ENCODE results near the gene CHST8. TPM values are rescaled to one million over a fixed set of nuclear protein-coding genes. Genes with fewer than 3 reads are reported as not detected.

The CHST8 gene
- total RNA-seq, 1 donor = not detected

DNA sequence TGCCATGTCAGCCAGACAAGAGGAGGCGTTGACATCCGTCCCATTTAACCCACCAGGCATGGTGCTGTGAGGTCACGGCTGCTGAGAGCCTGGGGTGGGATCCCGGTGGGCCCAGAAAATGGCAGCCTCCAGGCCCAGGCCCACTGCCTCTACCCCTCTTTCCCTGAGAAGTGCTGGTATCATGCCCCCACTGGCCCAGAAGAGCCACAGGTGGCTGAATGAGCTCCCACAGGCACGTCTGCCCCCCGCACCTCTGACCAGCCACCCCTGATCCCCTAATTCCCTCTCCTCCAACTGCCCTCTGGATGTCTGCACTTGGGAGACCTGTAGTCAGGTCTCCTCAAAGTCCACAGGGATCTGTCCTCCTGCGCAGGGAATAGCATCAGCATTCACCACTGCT lies 137.6 kb downstream of the CHST8 start:
- Histone ChIP-seq H3K4me2 (ENCODE audit: insufficient read depth, low read length) (no peak overlapping the region), H2AFZ (ENCODE audit: low read length) (no peak overlapping the region), H3K36me3 (ENCODE audit: insufficient read depth, low read length) (no peaks in the 10 kb centered on the region), H3K4me1 (ENCODE audit: insufficient read depth, low read length) (no peaks in the 10 kb centered on the region), H3K79me2 (ENCODE audit: insufficient read depth, low read length) (no peaks in the 10 kb centered on the region), H3K27ac (ENCODE audit: low read depth, low read length) (no peak overlapping the region), H4K20me1 (ENCODE audit: insufficient read depth, low read length) (no peaks in the 10 kb centered on the region), H3K4me3 (ENCODE audit: insufficient read depth, low read length) (no peak overlapping the region), H3K27me3 (ENCODE audit: insufficient read depth, low read length) (peaks cover 7% of the 10 kb centered on the region), H3K9me3 (ENCODE audit: low read depth, low read length) (no peaks in the 10 kb centered on the region)
- DNase-seq (ENCODE audit: insufficient read length, low spot score, missing footprints) = peak; percentile 58
- TF ChIP-seq, protein P1, sequence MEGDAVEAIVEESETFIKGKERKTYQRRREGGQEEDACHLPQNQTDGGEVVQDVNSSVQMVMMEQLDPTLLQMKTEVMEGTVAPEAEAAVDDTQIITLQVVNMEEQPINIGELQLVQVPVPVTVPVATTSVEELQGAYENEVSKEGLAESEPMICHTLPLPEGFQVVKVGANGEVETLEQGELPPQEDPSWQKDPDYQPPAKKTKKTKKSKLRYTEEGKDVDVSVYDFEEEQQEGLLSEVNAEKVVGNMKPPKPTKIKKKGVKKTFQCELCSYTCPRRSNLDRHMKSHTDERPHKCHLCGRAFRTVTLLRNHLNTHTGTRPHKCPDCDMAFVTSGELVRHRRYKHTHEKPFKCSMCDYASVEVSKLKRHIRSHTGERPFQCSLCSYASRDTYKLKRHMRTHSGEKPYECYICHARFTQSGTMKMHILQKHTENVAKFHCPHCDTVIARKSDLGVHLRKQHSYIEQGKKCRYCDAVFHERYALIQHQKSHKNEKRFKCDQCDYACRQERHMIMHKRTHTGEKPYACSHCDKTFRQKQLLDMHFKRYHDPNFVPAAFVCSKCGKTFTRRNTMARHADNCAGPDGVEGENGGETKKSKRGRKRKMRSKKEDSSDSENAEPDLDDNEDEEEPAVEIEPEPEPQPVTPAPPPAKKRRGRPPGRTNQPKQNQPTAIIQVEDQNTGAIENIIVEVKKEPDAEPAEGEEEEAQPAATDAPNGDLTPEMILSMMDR (IDR thresholded peaks at IDR 0.05; ENCODE audit: extremely low read depth, low read depth, low read length) = no peak

DNA sequence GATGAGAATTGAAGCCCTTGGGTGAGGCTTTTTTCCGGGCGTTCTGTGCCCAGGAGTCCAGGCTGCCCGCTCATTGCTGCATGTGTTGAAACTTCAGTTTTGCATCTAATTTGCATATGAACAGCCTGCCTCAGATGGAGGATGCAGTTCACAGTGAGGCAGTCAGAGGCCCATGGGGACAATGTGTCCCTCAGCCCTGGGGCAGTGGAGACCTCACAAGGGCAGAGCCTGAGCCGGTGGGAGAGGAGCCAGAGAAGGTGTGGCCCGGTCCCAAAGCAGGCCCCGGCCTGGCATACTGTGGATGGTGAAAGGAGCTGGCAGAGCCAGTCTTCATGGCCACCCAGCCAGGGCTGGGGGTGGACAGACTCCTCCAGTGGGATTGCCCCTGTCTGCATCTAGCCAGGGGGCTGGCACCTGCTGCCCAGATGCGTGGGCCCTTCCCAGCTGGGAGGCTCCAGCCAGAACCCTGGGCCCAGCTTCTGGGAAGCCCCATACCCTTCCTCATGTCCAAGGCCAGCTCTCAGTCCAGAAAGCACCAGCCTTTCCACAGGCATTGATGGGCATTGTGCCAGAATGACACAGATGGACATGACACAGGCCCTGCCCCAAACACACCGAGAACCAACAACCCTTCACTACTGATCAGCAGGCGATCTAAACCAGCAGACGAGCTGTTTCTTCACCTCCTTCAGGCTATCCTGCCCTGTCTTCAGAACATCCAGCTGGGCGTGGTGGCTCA lies 142.0 kb downstream of the CHST8 start:
- H3K9me3 ChIP-seq (ENCODE audit: low read depth, low read length) = no peaks in the 10 kb centered on the region
- H3K4me2 ChIP-seq (ENCODE audit: insufficient read depth, low read length) = no peak overlapping the region
- no peaks in the 10 kb centered on the region for H3K27me3 ChIP-seq (ENCODE audit: insufficient read depth, low read length)
- H2AFZ ChIP-seq (ENCODE audit: low read length) = no peak overlapping the region
- no peaks in the 10 kb centered on the region for H3K4me1 ChIP-seq (ENCODE audit: insufficient read depth, low read length)
- H3K27ac ChIP-seq (ENCODE audit: low read depth, low read length) = no peak overlapping the region
- TF ChIP-seq, protein P1 (IDR thresholded peaks at IDR 0.05; ENCODE audit: extremely low read depth, low read depth, low read length) = no peak
- no peak overlapping the region for H3K4me3 ChIP-seq (ENCODE audit: insufficient read depth, low read length)
- H4K20me1 ChIP-seq (ENCODE audit: insufficient read depth, low read length) = no peaks in the 10 kb centered on the region
- peak; percentile 48 for DNase-seq (ENCODE audit: insufficient read length, low spot score, missing footprints)
- H3K79me2 ChIP-seq (ENCODE audit: insufficient read depth, low read length) = no peaks in the 10 kb centered on the region
- no peaks in the 10 kb centered on the region for H3K36me3 ChIP-seq (ENCODE audit: insufficient read depth, low read length)

DNA sequence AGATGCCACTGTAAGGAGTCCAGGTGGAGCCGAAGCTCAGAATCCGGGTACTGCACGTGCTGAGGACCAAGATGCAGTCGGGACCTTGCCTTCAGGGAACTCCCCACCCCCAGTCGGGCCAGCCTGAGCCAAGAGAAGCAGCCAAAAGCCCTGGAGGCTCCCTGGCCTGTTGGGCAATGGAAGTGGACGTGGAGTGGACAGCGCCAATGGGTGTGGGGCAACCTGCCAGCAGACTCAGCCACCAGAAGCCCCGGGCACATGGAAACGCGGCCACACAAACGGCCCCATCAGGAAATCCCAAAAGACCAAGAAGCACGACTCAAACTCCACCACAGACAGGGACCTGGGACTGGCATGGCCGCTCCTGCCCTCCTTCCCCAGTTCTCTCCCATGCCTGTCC lies 144.9 kb downstream of the CHST8 start:
- Histone ChIP-seq H3K27ac (ENCODE audit: low read depth, low read length) (no peak overlapping the region), H3K9me3 (ENCODE audit: low read depth, low read length) (no peaks in the 10 kb centered on the region), H3K4me2 (ENCODE audit: insufficient read depth, low read length) (no peak overlapping the region), H3K36me3 (ENCODE audit: insufficient read depth, low read length) (no peaks in the 10 kb centered on the region), H2AFZ (ENCODE audit: low read length) (no peak overlapping the region), H3K4me1 (ENCODE audit: insufficient read depth, low read length) (no peaks in the 10 kb centered on the region), H3K4me3 (ENCODE audit: insufficient read depth, low read length) (no peak overlapping the region), H4K20me1 (ENCODE audit: insufficient read depth, low read length) (no peaks in the 10 kb centered on the region), H3K27me3 (ENCODE audit: insufficient read depth, low read length) (peaks cover 14% of the 10 kb centered on the region), H3K79me2 (ENCODE audit: insufficient read depth, low read length) (no peaks in the 10 kb centered on the region)
- DNase-seq (ENCODE audit: insufficient read length, low spot score, missing footprints) = peak; percentile 47
- TF ChIP-seq, protein P1 (IDR thresholded peaks at IDR 0.05; ENCODE audit: extremely low read depth, low read depth, low read length) = no peak

DNA sequence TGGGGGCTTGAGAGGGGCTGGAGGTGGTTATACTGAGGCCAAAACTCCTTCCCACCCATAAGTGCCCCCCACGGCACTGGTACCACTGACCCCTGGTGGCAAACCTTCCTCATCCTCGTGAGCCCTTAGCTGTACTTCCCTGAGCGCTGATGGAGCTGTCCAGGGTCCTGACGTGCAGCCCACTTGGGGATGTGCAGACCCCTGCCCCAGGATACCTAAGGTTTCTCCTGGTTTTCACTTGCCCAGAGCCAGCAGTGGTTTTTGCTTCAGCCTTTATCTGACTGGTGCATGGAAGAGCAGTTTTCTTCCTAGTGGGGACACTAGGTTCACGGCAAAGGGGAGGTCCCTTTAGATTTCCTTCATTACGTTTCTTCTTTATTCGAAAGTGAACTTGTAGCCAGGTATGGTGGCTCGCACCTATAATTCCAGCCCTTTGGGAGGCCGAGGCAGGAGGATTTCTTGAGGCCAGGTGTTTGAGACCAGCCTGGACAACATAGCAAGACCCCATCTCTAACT lies 146.2 kb downstream of the CHST8 start:
- H3K27me3 ChIP-seq (ENCODE audit: insufficient read depth, low read length) = peaks cover 14% of the 10 kb centered on the region
- TF ChIP-seq, protein P1 (IDR thresholded peaks at IDR 0.05; ENCODE audit: extremely low read depth, low read depth, low read length) = peak; percentile 35
- no peak overlapping the region for H3K4me3 ChIP-seq (ENCODE audit: insufficient read depth, low read length)
- H3K9me3 ChIP-seq (ENCODE audit: low read depth, low read length) = no peaks in the 10 kb centered on the region
- peak; percentile 79 for DNase-seq (ENCODE audit: insufficient read length, low spot score, missing footprints)
- H3K4me2 ChIP-seq (ENCODE audit: insufficient read depth, low read length) = no peak overlapping the region
- peaks cover 3% of the 10 kb centered on the region for H4K20me1 ChIP-seq (ENCODE audit: insufficient read depth, low read length)
- no peaks in the 10 kb centered on the region for H3K36me3 ChIP-seq (ENCODE audit: insufficient read depth, low read length)
- no peak overlapping the region for H2AFZ ChIP-seq (ENCODE audit: low read length)
- H3K27ac ChIP-seq (ENCODE audit: low read depth, low read length) = no peak overlapping the region
- no peaks in the 10 kb centered on the region for H3K4me1 ChIP-seq (ENCODE audit: insufficient read depth, low read length)
- no peaks in the 10 kb centered on the region for H3K79me2 ChIP-seq (ENCODE audit: insufficient read depth, low read length)

Data from osteoblast (primary cell).